Left ventricle myocardium inferior (tissue), 1 donor: ENCODE data around the gene TOMM20. TPM values are rescaled to one million over a fixed set of nuclear protein-coding genes. Genes with fewer than 3 reads are reported as not detected.

Experiments used
- DNase-seq: peaks from one replicate; pipeline ENCODE4 v3.0.0-alpha.2; 2020
- H3K27ac ChIP-seq: fragments of 200-600 bp; replicated peaks from 2 replicates; pipeline ENCODE4 v1.8.0; 2021
- H3K27me3 ChIP-seq: fragments of 200-600 bp; 2 replicates; pipeline ENCODE4 v1.8.0; 2021; ENCODE audit warnings: low read depth
- H3K36me3 ChIP-seq: fragments of 200-600 bp; 2 replicates; pipeline ENCODE4 v1.8.0; 2021
- H3K4me1 ChIP-seq: fragments of 200-600 bp; 2 replicates; pipeline ENCODE4 v1.8.0; 2021
- H3K4me3 ChIP-seq: fragments of 200-600 bp; 2 replicates; pipeline ENCODE4 v1.8.0; 2021; ENCODE audit warnings: mild to moderate bottlenecking, moderate library complexity
- H3K9me3 ChIP-seq: fragments of 200-600 bp; replicated peaks from 2 replicates; pipeline ENCODE4 v1.8.0; 2021
- intact Hi-C: fragments of 100-400 bp; cut with micrococcal nuclease; formaldehyde crosslinking; loops from one replicate; pipeline ENCODE4 v1.11.0; 2022
- total RNA-seq: library from RNA; stranded (reverse); fragmentation: NEBNext Ultra II Directional; extraction: Animal tissue kit (Norgen Biotek cat#: 25700); gene quantifications from one replicate; pipeline ENCODE4 v1.2.1, GENCODE V29; 2021
- TF ChIP-seq, protein P1 (sequence below): fragments of 200-600 bp; IDR thresholded peaks from 2 replicates; pipeline ENCODE4 v1.8.0; 2021; ENCODE audit warnings: antibody characterized with exemption, mild to moderate bottlenecking, borderline replicate concordance
- donor health status: DM: no; HTN: yes; CAD: no; lungs with severe emphysema.

Gene TOMM20
- total RNA-seq, 1 donor from 2014 or later, result 84.1 TPM

DNA sequence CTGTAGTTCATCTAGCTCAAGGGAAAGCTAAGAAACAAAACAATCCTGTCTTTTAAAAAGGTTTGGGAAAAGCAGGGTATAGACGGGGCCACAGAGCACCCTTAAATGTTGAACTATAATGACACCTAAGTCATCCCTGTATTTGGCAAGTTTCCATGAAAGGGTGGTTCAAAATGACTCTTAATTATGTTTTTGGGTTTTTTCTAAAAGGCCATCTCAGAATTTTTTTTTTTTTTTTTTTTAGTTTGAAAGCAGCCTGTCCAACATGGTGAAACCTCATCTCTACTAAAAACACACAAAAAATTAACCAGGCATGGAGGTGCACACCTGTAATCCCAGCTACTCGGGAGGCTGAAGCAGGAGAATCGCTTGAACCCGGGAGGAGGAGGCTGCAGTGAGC, 22.2 kb downstream of the TOMM20 start:
- TF ChIP-seq, protein P1, sequence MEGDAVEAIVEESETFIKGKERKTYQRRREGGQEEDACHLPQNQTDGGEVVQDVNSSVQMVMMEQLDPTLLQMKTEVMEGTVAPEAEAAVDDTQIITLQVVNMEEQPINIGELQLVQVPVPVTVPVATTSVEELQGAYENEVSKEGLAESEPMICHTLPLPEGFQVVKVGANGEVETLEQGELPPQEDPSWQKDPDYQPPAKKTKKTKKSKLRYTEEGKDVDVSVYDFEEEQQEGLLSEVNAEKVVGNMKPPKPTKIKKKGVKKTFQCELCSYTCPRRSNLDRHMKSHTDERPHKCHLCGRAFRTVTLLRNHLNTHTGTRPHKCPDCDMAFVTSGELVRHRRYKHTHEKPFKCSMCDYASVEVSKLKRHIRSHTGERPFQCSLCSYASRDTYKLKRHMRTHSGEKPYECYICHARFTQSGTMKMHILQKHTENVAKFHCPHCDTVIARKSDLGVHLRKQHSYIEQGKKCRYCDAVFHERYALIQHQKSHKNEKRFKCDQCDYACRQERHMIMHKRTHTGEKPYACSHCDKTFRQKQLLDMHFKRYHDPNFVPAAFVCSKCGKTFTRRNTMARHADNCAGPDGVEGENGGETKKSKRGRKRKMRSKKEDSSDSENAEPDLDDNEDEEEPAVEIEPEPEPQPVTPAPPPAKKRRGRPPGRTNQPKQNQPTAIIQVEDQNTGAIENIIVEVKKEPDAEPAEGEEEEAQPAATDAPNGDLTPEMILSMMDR, result no peak
- intact Hi-C loops, result loop anchor here (10.0 kb wide), 1 partner anchor 308 kb away; no protein-coding TSS in a partner anchor
- H3K4me1 ChIP-seq, result peaks cover 8% of the 10 kb centered on the region
- peaks cover 30% of the 10 kb centered on the region for H3K36me3 ChIP-seq
- no peak for DNase-seq
- H3K27ac ChIP-seq, result no peak overlapping the region
- H3K4me3 ChIP-seq, result no peak overlapping the region
- no peaks in the 10 kb centered on the region for H3K9me3 ChIP-seq
- H3K27me3 ChIP-seq, result no peaks in the 10 kb centered on the region

GRCh38 chr1:235105051-235106043, 23.3 kb downstream of the TOMM20 start:
- peaks cover 19% of the 10 kb centered on the region for H3K36me3 ChIP-seq
- no peak for DNase-seq
- H3K9me3 ChIP-seq, result no peaks in the 10 kb centered on the region
- H3K4me1 ChIP-seq, result peaks cover 8% of the 10 kb centered on the region
- no peak overlapping the region for H3K4me3 ChIP-seq
- no peaks in the 10 kb centered on the region for H3K27me3 ChIP-seq
- H3K27ac ChIP-seq, result no peak overlapping the region
- intact Hi-C loops, result loop anchor here (10.0 kb wide), 1 partner anchor 309 kb away; no protein-coding TSS in a partner anchor
- TF ChIP-seq, protein P1, result no peak

DNA sequence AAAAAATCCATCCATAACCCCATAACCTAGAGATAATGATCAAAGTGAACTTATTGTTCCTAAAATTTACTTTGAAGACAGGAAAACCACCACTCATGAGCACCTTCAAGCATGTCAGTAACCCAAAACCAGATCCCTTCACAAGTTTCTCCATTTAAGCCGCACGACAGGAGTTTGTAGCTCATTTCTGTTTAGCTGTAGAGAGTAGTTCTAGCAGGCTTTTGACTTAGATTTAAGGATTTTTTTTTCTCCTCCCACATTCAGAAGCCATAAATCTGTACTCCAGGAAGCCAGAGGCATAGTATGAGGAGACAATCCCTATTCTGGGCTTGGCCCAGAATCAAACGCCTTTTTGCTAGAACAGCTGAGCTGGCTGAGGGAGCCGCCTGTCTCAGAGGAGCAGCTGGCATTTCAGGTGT, 25.6 kb downstream of the TOMM20 start:
- no peak for DNase-seq
- Histone ChIP-seq H3K4me3 (no peak overlapping the region), H3K36me3 (peaks cover 4% of the 10 kb centered on the region), H3K9me3 (no peaks in the 10 kb centered on the region), H3K27me3 (no peaks in the 10 kb centered on the region), H3K27ac (no peak overlapping the region), H3K4me1 (peaks cover 8% of the 10 kb centered on the region)
- TF ChIP-seq, protein P1, result no peak
- intact Hi-C loops, result loop anchor here (10.0 kb wide), 1 partner anchor 312 kb away; no protein-coding TSS in a partner anchor

- no peaks in the 10 kb centered on the region for H3K36me3 ChIP-seq
- TF ChIP-seq, protein P1, result no peak
- no peak overlapping the region for H3K27ac ChIP-seq
- intact Hi-C loops, result loop anchor here (10.0 kb wide), 1 partner anchor 313 kb away; no protein-coding TSS in a partner anchor
- no peak for DNase-seq
- no peaks in the 10 kb centered on the region for H3K27me3 ChIP-seq
- peaks cover 8% of the 10 kb centered on the region for H3K4me1 ChIP-seq
- no peak overlapping the region for H3K4me3 ChIP-seq
- H3K9me3 ChIP-seq, result no peaks in the 10 kb centered on the region
Observed at GRCh38 chr1:235102259-235102582, 26.4 kb downstream of the TOMM20 start.

DNA sequence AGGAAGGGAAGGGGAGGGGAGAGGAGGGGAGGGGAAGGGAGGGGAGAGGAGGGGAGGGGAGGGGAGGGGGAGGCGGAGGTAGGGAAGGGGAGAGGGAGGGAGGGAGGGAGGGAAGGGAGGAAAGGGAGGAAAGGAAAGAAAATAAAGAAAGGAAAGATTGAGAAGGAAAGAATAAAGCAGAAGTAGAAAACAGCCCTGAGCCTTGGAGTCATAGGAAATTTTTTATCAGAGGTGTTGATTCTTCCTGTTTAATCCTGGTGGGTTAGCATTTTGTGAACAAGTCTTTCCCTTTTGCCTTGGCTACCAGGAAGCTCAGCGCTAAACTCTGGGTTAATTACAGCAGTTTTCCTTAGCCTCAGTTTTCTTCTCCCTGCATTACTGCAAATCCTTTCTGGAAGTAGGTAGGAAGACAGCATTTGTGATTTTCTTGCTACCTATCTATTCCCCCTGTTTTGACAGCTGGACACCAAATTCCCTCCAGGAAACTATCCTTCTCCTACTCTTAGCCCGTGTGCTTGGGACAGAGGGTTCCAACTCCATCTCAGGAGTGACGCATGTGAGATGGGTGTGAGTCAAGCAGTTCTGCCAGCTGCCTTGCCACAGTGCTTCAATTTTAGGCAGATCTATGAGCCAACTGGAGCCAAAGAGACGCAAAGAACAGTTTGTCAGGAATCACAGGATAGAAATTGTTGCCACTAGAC, 26.9 kb downstream of the TOMM20 start:
- intact Hi-C loops, result loop anchor here (10.0 kb wide), 1 partner anchor 313 kb away; no protein-coding TSS in a partner anchor

More for the DNA sequence above, 26.9 kb downstream of the TOMM20 start:
- H3K4me1 ChIP-seq, result peaks cover 8% of the 10 kb centered on the region
- TF ChIP-seq, protein P1, result no peak
- H3K4me3 ChIP-seq, result no peak overlapping the region
- H3K27me3 ChIP-seq, result no peaks in the 10 kb centered on the region
- no peaks in the 10 kb centered on the region for H3K9me3 ChIP-seq
- no peak overlapping the region for H3K27ac ChIP-seq
- DNase-seq, result no peak
- H3K36me3 ChIP-seq, result no peaks in the 10 kb centered on the region
